ENCODE results near the gene SKAP2.
A peak's percentile ranks its signal among the peaks of the same experiment; 100 is the strongest.

The SKAP2 gene

GRCh38 chr7:26642416-26642815 is 222.0 kb downstream of the SKAP2 start:
- no peaks in the 10 kb centered on the region for H3K36me3 Mint-ChIP-seq (ENCODE audit: low read depth)
- H3K9me3 Mint-ChIP-seq = no peaks in the 10 kb centered on the region
- no peak overlapping the region for H3K4me3 Mint-ChIP-seq
- H3K27me3 Mint-ChIP-seq (ENCODE audit: low read depth) = no peaks in the 10 kb centered on the region
- H3K4me1 Mint-ChIP-seq (ENCODE audit: low read depth) = no peaks in the 10 kb centered on the region
- H3K27ac Mint-ChIP-seq = no peak overlapping the region

- H3K9me3 Mint-ChIP-seq = peaks cover 1% of the 10 kb centered on the region
- H3K36me3 Mint-ChIP-seq (ENCODE audit: low read depth) = peaks cover under 1% of the 10 kb centered on the region
- H3K4me3 Mint-ChIP-seq = no peak overlapping the region
- H3K27ac Mint-ChIP-seq = no peak overlapping the region
- H3K27me3 Mint-ChIP-seq (ENCODE audit: low read depth) = peaks cover 19% of the 10 kb centered on the region
- peaks cover under 1% of the 10 kb centered on the region for H3K4me1 Mint-ChIP-seq (ENCODE audit: low read depth)
Measured at GRCh38 chr7:26639695-26640094, 224.7 kb downstream of the SKAP2 start.

- peaks cover 25% of the 10 kb centered on the region for H3K27me3 Mint-ChIP-seq (ENCODE audit: low read depth)
- peaks cover 7% of the 10 kb centered on the region for H3K9me3 Mint-ChIP-seq
- no peak overlapping the region for H3K27ac Mint-ChIP-seq
- H3K36me3 Mint-ChIP-seq (ENCODE audit: low read depth) = peaks cover 5% of the 10 kb centered on the region
- H3K4me3 Mint-ChIP-seq = no peak overlapping the region
- peaks cover 6% of the 10 kb centered on the region for H3K4me1 Mint-ChIP-seq (ENCODE audit: low read depth)
Measured at GRCh38 chr7:26639111-26639510, 225.3 kb downstream of the SKAP2 start.

- Mint-ChIP-seq H3K4me3 (no peak overlapping the region), H3K4me1 (ENCODE audit: low read depth) (peaks cover 15% of the 10 kb centered on the region), H3K9me3 (peaks cover 13% of the 10 kb centered on the region), H3K27ac (no peak overlapping the region), H3K27me3 (ENCODE audit: low read depth) (peaks cover 25% of the 10 kb centered on the region), H3K36me3 (ENCODE audit: low read depth) (peaks cover 7% of the 10 kb centered on the region)
Measured at GRCh38 chr7:26638140-26638539, 226.2 kb downstream of the SKAP2 start.

GRCh38 chr7:26637610-26638009 is 226.8 kb downstream of the SKAP2 start:
- peaks cover 25% of the 10 kb centered on the region for H3K27me3 Mint-ChIP-seq (ENCODE audit: low read depth)
- H3K9me3 Mint-ChIP-seq = peaks cover 13% of the 10 kb centered on the region
- no peak overlapping the region for H3K27ac Mint-ChIP-seq
- peaks cover 15% of the 10 kb centered on the region for H3K4me1 Mint-ChIP-seq (ENCODE audit: low read depth)
- H3K36me3 Mint-ChIP-seq (ENCODE audit: low read depth) = peaks cover 7% of the 10 kb centered on the region
- no peak overlapping the region for H3K4me3 Mint-ChIP-seq

GRCh38 chr7:26636808-26637207 is 227.6 kb downstream of the SKAP2 start:
- peaks cover 7% of the 10 kb centered on the region for H3K36me3 Mint-ChIP-seq (ENCODE audit: low read depth)
- H3K27ac Mint-ChIP-seq = no peak overlapping the region
- H3K4me1 Mint-ChIP-seq (ENCODE audit: low read depth) = peaks cover 17% of the 10 kb centered on the region
- H3K27me3 Mint-ChIP-seq (ENCODE audit: low read depth) = peaks cover 25% of the 10 kb centered on the region
- peaks cover 13% of the 10 kb centered on the region for H3K9me3 Mint-ChIP-seq
- H3K4me3 Mint-ChIP-seq = no peak overlapping the region

GRCh38 chr7:26633557-26633956 is 230.8 kb downstream of the SKAP2 start:
- Mint-ChIP-seq H3K9me3 (peaks cover 16% of the 10 kb centered on the region), H3K4me3 (peak overlapping the region; percentile 57), H3K27me3 (ENCODE audit: low read depth) (peaks cover 27% of the 10 kb centered on the region), H3K36me3 (ENCODE audit: low read depth) (peaks cover 7% of the 10 kb centered on the region), H3K4me1 (ENCODE audit: low read depth) (peaks cover 19% of the 10 kb centered on the region), H3K27ac (peak overlapping the region; percentile 82)

GRCh38 chr7:26631601-26632000 is 232.8 kb downstream of the SKAP2 start:
- Mint-ChIP-seq H3K27me3 (ENCODE audit: low read depth) (peaks cover 21% of the 10 kb centered on the region), H3K4me3 (no peak overlapping the region), H3K9me3 (peaks cover 16% of the 10 kb centered on the region), H3K27ac (no peak overlapping the region), H3K36me3 (ENCODE audit: low read depth) (peaks cover 7% of the 10 kb centered on the region), H3K4me1 (ENCODE audit: low read depth) (peaks cover 19% of the 10 kb centered on the region)

GRCh38 chr7:26630941-26631580 is 233.3 kb downstream of the SKAP2 start:
- Mint-ChIP-seq H3K27me3 (ENCODE audit: low read depth) (peaks cover 16% of the 10 kb centered on the region), H3K36me3 (ENCODE audit: low read depth) (peaks cover 7% of the 10 kb centered on the region), H3K27ac (no peak overlapping the region)

GRCh38 chr7:26630361-26630760 is 234.0 kb downstream of the SKAP2 start:
- Mint-ChIP-seq H3K4me3 (no peak overlapping the region), H3K36me3 (ENCODE audit: low read depth) (peaks cover 7% of the 10 kb centered on the region), H3K27ac (no peak overlapping the region), H3K9me3 (peaks cover 16% of the 10 kb centered on the region), H3K27me3 (ENCODE audit: low read depth) (peaks cover 10% of the 10 kb centered on the region), H3K4me1 (ENCODE audit: low read depth) (peaks cover 19% of the 10 kb centered on the region)

More at GRCh38 chr7:26630941-26631580, 233.3 kb downstream of the SKAP2 start:
- H3K9me3 Mint-ChIP-seq = peaks cover 16% of the 10 kb centered on the region
- H3K4me1 Mint-ChIP-seq (ENCODE audit: low read depth) = peaks cover 19% of the 10 kb centered on the region
- no peak overlapping the region for H3K4me3 Mint-ChIP-seq

- H3K27ac Mint-ChIP-seq = no peak overlapping the region
- H3K36me3 Mint-ChIP-seq (ENCODE audit: low read depth) = peaks cover 6% of the 10 kb centered on the region
- H3K9me3 Mint-ChIP-seq = peaks cover 15% of the 10 kb centered on the region
- H3K4me3 Mint-ChIP-seq = no peak overlapping the region
- H3K27me3 Mint-ChIP-seq (ENCODE audit: low read depth) = peaks cover 9% of the 10 kb centered on the region
- peaks cover 18% of the 10 kb centered on the region for H3K4me1 Mint-ChIP-seq (ENCODE audit: low read depth)
Measured at GRCh38 chr7:26629696-26630095, 234.7 kb downstream of the SKAP2 start.

GRCh38 chr7:26627891-26628341 is 236.5 kb downstream of the SKAP2 start:
- no peaks in the 10 kb centered on the region for H3K36me3 Mint-ChIP-seq (ENCODE audit: low read depth)

GRCh38 chr7:26627221-26627620 is 237.2 kb downstream of the SKAP2 start:
- H3K4me3 Mint-ChIP-seq = no peak overlapping the region
- peaks cover 2% of the 10 kb centered on the region for H3K4me1 Mint-ChIP-seq (ENCODE audit: low read depth)
- peaks cover 3% of the 10 kb centered on the region for H3K9me3 Mint-ChIP-seq
- H3K27ac Mint-ChIP-seq = no peak overlapping the region
- H3K36me3 Mint-ChIP-seq (ENCODE audit: low read depth) = no peaks in the 10 kb centered on the region
- H3K27me3 Mint-ChIP-seq (ENCODE audit: low read depth) = peaks cover 8% of the 10 kb centered on the region

More at GRCh38 chr7:26627891-26628341, 236.5 kb downstream of the SKAP2 start:
- H3K27me3 Mint-ChIP-seq (ENCODE audit: low read depth) = peaks cover 8% of the 10 kb centered on the region
- H3K4me3 Mint-ChIP-seq = no peak overlapping the region
- peaks cover 3% of the 10 kb centered on the region for H3K9me3 Mint-ChIP-seq
- H3K4me1 Mint-ChIP-seq (ENCODE audit: low read depth) = peaks cover 3% of the 10 kb centered on the region
- no peak overlapping the region for H3K27ac Mint-ChIP-seq

- Mint-ChIP-seq H3K4me1 (ENCODE audit: low read depth) (peaks cover 2% of the 10 kb centered on the region), H3K36me3 (ENCODE audit: low read depth) (no peaks in the 10 kb centered on the region), H3K4me3 (no peak overlapping the region), H3K9me3 (peaks cover 3% of the 10 kb centered on the region), H3K27me3 (ENCODE audit: low read depth) (peaks cover 8% of the 10 kb centered on the region), H3K27ac (no peak overlapping the region)
Measured at GRCh38 chr7:26626687-26627086, 237.7 kb downstream of the SKAP2 start.

GRCh38 chr7:26626156-26626555 is 238.2 kb downstream of the SKAP2 start:
- peaks cover 2% of the 10 kb centered on the region for H3K4me1 Mint-ChIP-seq (ENCODE audit: low read depth)
- H3K4me3 Mint-ChIP-seq = no peak overlapping the region
- peaks cover 3% of the 10 kb centered on the region for H3K9me3 Mint-ChIP-seq
- H3K27me3 Mint-ChIP-seq (ENCODE audit: low read depth) = peaks cover 8% of the 10 kb centered on the region
- H3K36me3 Mint-ChIP-seq (ENCODE audit: low read depth) = no peaks in the 10 kb centered on the region
- no peak overlapping the region for H3K27ac Mint-ChIP-seq
